OCI-M1 (cell line): Measurements from ENCODE around the gene PCDH19.

Experiments used
- DNase-seq: peaks from one replicate; lab custom pipeline; 2025; lab: John Stamatoyannopoulos, UW

PCDH19 gene

DNA sequence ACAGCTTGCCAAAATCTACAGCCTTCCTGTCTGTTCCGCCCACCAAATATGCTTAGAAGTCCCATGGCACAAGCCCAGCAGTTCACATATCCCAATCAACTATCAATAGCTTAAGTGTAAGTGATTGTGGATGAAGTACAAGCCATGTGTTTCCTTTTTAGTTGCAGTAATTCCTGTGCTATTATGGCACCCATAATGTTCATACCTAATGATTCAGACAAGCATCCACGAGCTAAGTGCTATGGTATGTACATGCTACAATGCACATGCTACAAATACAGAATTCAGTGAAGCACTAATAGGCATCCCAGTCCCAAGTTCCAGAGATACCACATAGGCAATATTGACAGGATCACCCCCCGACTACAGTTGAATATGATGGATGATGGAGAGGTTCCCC, 94.5 kb downstream of the PCDH19 start:
- no peak for DNase-seq

DNA sequence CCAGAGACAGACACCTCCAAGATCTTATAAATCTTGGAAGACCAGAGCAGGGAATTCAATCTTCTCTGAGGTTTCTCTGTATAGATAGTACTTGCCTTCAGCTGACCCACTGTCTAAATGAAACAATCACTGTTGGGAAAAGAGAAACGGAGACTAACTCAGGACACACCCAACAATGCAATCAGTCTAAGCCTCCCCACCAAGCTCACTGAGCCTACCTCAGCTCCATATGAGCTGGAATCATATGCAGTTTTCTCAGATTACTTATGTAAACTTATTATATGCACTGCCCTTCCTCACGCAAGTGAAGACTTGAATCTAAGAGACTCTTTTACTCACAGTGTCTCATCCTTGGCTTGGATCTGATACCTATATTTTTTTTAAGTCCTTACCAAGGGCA, 110.5 kb downstream of the PCDH19 start:
- DNase-seq: no peak

DNA sequence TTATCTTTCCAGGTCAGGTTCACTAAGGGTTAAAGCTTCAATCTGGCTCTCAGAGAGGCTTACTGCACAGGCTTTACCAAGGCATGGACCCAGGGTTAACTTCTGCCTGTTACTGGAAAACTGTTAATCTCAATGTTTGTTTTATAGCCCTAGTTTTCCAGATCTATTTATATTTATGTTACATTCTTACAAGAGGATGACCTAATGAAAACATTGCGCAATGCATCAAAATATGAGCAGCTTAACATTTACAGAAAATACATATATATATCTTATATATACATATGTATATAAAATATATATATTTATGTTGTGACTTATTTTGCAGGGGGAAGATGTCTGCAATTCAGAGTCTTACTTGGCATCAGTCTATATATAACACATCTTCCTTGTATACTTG, 112.3 kb downstream of the PCDH19 start:
- DNase-seq: no peak

DNA sequence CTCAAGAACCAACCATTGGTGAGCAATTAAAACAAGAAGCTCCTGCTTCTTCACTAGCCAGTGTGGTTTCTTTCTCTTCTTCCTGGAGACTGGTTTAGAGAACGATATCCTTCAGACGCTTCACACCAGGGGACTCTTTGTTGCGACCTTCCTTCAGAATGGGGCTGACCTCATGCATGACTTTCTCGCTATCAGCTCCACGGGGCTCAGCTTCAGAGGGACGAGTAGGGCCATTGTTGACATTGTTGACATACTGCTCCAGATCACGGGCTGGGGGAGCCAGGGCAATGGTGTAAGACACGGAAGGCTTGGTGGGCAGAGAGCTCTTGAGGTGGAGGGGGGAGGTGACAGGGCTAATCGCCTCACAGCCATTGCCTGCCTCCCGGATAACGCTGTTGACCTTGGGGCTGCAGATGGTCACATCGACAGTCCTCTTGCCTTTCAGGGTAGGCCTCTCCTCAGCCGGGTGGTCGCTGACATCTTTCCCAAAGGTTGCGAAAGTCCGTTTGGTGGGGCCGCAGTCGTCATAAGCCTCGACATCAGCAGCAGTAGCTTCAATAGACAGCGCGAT, 113.8 kb downstream of the PCDH19 start:
- DNase-seq: no peak

DNA sequence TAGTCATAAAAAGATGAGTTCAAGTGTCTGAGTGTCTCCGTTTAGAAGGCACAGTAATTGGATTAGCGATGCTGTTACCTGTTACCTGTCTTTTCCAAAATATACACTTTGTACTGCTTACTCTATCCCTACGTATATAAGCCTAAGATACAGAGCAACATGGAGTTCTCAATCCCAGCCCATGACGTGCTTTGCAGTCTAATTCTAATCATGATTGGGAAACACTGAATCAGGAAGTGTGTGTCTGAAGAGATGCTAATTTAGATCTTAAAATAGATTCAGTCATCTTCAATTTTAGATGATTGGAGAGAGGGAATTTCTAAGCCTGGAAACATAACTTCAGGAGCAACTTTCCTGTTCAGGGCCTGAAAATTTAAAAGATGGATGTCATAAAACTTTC, 115.1 kb downstream of the PCDH19 start:
- no peak for DNase-seq

DNA sequence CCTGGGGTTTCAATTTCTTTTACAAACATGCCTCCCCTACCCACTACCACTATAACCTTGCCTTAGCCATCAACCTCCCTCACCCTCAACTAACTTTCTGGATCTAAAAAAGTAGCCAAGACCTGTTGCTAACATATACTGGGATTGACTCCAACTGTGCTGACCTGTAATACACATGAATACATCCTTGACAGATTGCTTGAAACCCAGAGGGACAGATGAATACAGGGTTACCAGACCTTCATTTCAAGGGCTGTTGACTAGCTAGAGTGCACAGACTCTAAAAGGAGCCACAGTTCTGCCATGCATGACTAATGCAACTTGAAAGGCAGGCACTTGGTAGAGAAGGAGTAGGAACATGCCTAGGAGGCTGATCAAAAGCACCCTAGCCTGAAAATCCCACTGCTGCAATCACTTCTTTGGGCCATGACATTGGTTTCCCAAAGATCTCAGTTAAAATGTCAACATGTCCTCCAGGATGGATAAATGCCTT, 121.0 kb downstream of the PCDH19 start:
- no peak for DNase-seq

DNA sequence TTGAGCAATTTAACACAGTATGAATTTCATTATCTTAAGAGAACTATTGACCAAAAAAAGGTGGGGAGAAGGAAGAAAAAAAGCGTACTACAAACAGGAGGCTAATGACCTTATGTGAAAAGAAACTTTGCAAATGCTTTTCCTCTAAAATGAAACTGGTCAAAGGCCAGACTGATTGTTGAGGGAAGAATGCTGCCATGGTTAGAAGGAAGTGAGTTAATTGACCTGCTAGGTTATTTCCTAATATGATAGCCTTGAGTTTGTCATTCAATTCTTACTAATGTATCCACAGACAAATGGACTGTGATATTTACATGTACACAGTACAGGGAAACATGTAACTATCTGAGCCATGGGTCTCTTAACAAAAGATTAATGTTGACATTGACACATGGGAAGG, 132.8 kb downstream of the PCDH19 start:
- no peak for DNase-seq

DNA sequence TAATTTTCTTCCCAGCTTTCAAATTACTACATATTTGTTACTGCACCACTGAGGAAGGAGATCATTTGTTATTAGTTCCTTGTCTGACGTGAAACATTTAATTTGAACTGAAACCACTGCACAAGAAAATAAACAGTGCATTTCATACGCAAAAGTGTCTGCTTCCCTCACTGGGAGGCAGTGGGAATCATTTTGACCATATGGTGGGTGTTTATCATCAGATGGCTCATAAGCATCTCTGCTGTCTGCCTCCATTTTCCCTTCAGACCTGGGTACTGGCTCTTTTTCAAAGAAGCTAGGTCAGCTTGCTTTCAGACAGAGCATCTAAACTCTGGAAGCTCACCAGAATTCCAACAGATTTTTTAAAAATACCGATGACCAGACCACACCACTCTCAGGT, 135.2 kb downstream of the PCDH19 start:
- no peak for DNase-seq

DNA sequence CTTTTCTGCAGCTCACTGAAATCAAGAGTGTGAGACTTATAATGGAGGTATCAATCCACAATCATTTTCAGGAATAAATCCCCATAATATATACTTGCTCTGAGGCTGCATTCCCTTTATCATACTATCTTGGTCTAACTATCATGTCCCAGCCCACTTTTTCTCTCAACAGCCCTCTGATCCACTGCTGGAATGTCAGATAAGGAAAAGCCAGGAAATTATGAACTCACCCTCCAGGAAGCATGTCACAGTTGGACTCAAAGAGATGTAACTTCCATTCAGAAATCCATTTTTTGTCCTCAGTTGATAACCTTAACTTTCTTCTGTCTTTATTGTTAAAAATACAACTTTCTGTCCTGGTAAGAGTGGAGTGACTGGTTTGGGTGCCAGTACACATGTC, 144.9 kb downstream of the PCDH19 start:
- DNase-seq: no peak

DNA sequence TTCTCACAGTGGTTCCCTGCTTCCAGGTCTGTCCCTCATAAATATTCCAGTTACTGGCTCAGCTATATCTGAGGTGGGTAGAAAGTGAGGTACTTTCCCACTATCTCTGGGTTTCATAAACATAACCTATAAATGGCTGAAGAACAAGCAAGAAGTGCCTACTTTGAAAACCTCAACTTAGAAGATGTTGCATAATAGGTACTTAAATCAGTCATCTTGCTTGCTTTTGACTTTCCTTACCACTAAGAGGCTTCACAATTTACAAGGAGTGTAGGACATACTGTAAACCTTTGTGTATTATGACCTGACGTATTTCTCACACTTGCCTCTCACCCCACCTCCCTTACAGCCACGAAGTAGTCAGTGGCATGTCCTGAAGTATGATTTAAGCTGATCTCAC, 145.9 kb downstream of the PCDH19 start:
- DNase-seq: peak; percentile 2

DNA sequence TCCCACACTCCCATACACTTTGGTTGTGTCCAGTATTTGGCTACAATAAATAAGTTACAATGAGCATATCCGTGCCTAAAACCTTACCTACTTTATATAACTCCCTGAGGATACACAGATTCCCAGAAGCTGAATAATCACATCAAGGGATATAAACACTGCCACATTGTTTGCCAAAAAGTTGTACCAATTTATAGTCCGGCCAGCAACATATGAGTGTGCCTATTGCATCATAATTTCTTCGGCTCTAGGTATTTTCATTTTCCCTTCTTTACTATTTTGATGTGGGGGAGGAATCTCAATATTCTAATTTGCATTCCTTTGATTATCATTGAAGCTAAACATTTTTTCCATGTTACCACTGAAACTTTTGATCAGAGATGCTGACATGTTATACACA, 146.4 kb downstream of the PCDH19 start:
- DNase-seq: peak; percentile 5

DNA sequence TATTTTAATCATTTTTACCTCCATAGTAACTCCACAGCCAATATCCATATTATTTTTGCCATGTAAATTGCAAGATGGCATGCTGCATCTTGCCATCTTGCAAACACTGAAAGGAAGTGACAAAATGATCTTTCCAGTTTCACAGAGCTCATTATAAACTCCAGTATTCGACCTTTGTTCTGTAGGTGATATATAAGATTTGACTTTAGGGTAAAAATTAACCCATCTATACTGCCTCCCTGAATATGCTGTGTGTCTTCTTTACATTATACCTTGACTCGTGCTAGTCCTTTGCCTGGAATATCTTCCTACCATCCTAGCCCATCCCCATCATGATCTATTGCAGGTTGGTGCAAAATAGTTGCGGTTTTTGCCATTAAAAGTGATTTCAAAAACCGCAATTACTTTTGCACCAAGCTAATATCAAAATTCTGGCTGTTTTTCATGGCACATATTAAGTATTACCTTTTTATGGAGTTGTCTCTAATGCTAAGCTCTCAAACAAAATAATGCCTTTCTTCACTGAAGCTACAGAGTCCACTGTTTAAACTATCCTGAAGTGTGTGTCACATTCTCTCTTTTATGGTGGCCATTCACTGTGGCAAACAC, 161.1 kb downstream of the PCDH19 start:
- no peak for DNase-seq

DNA sequence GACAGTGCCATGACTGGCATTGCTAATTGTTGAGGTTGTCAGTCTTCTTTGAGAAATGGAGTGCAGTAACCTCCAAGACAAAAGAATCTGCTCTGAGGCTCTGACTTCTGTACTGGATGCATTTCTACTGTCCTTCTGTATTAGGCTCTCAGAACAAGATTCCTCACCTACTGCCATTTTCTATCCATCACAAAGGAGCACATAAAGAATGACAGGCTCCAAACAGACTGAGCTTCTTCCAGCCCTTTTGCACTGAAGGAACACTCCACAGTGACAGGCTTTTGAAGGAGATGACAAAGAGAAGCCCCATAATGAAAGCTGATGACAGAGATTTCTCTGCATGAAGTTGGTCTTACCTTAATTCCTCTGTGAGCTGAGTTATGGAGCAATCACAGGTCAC, 162.2 kb downstream of the PCDH19 start:
- no peak for DNase-seq

DNA sequence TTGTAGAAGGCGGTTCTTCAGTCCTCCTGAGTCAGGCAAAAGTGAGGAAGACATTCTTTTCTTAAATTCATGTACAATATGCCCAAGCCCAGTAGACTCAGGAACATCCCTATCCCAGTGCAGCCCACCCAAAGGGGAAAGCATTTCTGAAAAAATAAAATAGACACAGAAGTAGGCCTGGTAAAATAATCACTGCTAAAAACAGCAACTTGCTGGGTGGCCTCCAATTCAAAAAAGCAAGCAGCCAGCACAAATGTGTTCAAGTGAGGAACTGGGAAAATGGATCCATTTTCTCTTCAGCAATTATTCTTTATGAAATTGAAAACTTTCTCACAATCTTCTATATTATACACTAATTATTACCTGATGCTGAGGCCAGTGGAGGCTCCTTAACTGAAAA, 165.4 kb downstream of the PCDH19 start:
- DNase-seq: no peak
